Frontal cortex (tissue), 4 donors: Measurements from ENCODE around the gene SCMH1. TPM values are rescaled to one million over a fixed set of nuclear protein-coding genes. Genes with fewer than 3 reads are reported as not detected.
"Not testable (repeated sequence)": the region's sequence is repeated elsewhere in the genome, so short reads cannot be mapped to it uniquely, and the experiment has no call there.

ENCODE experiments used
- DNase-seq, 2 donors: peaks; one replicate each; pipeline ENCODE4 v3.0.0; 2012; ENCODE audit warnings: low spot score in 2 of 2
- FAIRE-seq: peaks from 2 replicates; lab custom pipeline; 2012; peaks lifted over from hg19 to GRCh38; lab: Jason Lieb, UNC
- total RNA-seq: library from RNA; depleted of rRNA; stranded (reverse); fragments of >200 nt; gene quantifications from one replicate; pipeline ENCODE4 v1.2.3, GENCODE V29; 2014
- donor health status: control.
- donor health status: control.
- donor health status: control.

Gene SCMH1
- total RNA-seq, 1 donor from 2014 or later = 29.8 TPM

DNA sequence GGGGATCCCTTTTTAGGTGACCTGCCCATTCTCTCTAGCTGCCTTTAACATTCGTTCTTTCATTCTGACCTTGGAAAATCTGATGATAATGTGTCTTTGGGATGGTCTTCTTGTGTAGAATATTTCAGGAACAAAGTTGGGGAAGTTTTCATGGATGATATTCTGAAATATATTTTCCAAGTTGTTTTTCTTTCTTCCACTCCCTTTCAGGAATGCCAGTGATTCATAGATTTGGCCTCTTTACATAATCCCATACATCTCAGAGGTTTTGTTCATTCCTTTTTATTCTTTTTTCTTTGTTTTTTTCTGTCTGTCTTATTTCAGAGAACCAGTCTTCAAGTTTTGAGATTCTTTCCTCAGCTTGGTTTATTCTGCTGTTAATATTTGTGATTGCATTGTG is 13.9 kb upstream of the SCMH1 start:
- FAIRE-seq = no peak
- no peak for DNase-seq

DNA sequence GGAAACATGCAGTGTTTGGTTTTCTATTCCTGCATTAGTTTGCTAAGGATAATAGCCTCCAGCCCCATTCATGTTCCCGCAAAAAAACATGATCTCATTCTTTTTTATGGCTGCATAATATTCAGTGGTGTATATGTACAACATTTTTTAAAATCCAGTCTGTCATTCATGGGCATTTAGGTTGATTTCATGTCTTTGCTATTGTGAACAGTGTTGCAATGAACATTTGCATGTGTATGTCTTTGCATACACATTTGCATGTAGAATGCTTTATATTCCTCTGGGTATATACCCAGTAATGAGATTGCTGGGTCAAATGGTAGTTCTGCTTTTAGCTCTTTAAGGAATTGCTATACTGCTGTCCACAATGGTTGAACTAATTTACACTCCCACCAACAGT is 9.0 kb upstream of the SCMH1 start:
- not testable (repeated sequence) for FAIRE-seq, DNase-seq

GRCh38 chr1:41249319-41249718 is 7.2 kb upstream of the SCMH1 start:
- DNase-seq (no peak), FAIRE-seq (no peak)

GRCh38 chr1:41246568-41246967 is 4.5 kb upstream of the SCMH1 start:
- DNase-seq (no peak), FAIRE-seq (no peak)

DNA sequence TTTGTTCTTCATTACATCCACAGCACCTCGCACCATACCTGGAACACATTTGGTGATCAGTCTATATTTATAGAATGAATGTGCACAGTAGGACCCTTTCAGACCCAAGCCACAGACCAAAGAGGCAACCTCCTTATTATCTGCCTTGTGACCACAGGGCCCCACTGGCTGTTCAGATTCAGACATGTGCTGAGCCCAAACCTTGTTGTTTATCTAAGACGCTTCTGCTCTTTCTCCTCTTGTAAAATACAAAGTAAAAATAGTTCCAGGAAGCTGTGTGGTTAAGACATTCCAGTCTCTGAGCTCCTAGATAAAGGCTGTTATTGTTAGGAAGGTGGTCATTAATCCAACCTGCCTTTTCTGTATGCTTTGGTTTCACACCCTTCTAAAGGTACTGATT is 3.6 kb upstream of the SCMH1 start:
- FAIRE-seq = no peak
- DNase-seq = no peak

DNA sequence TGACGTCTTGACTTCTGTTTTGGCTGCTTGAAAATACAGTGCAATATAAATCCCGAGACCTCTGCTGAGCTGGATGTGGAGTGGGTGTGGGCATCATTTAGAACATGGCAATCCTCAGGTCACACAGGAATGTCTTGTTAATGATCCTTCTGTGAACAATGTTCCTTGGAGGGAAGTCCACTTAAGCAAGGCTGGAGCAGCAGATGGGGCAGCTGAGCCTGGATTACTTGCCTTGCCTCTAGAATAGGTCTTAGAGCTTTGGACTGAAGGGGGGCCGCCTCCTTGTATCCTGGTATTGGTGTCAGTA is 926 bp upstream of the SCMH1 start:
- FAIRE-seq (no peak), DNase-seq (no peak)

DNA sequence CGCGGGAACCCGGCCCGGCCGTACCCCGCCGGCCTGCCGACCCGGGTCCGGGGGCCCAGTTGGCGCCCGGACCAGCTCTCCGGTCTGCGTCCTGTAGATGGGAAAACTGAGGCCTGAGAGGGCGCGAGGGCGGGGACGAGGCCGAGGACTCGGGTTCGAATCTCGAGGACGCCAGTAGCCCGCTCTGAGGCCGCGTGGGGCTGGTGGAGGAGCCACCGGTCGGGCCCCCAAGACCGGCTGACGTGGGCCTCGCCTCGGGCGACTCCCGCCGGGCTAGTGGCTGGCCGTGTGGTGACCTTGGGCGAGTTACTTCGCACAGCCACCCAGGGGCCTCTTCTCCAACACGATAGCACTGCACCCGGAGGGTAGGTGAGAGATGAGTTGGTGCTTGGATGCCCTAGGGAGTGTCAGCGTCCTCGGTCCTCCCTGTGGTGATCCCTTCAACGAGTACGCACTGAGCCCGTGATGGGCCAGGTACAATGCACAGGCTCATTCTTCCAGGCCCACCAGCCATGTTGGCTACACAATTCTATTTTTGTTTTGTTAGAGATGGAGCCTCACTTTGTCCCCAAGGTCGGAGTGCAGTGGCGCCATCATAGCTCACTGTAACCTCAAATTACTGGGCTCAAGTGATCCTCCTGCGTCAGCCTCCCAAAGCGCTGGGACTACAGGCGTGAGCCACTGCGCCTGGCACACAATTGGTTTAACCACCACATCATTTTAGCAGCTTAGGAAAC is 404 bp upstream of the SCMH1 start:
- DNase-seq (no peak), FAIRE-seq (no peak)

DNA sequence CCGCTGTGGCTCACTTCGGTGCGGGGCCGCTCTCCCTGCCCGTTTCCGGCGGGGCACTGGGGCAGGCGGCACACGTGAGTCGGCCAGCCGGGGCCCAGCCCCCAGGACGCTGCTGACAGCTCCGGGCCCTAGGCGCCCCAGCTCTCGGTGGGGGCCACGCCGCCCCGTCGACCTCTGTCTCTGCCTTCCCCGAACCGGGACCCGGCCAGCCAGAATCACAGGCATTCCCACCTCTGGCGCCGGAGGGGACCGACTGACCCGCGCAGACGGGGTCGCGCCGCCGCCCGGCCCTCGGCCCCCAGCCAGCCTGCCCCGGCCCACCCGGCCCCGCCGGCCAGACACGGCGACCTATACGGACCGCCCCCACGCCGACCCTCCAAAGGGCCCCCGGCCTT is 755 bp downstream of the SCMH1 start:
- DNase-seq = peak; percentile 67 to 69
- no peak for FAIRE-seq

GRCh38 chr1:41240781-41241353 is 1.2 kb downstream of the SCMH1 start:
- FAIRE-seq (no peak), DNase-seq (peak in 1 of 2 donors; percentile 16)

DNA sequence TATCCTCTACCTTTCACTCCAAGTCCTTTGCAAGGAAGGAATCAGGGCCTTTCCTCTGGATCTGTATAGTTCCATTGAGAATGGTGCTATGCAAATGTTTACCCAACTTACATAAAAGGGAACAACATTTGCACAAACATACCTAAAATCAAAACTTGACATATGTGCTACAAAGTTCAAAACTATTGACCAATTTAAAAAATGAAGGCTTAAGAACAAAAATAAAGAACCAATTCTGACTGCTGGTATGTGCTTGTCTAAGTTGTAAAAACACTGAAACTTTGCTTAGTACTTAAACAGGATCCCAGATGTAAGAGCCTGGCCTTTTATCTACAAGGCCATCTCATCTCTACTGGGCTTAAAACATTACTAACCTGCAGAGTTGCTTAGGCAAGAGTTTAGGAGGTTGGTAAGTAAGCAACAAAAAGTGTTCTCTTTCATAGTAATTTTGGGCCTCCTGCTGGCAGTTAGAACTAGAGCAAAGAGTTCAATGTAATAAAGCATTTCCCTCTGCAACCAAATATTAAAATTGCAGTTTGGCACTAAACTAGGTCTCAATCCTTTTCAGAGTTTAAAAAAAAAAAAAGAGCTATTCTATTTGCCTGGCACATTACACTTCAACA is 2.0 kb downstream of the SCMH1 start:
- no peak for FAIRE-seq
- DNase-seq = no peak

GRCh38 chr1:41238311-41238988 is 3.7 kb downstream of the SCMH1 start:
- FAIRE-seq = no peak
- DNase-seq = no peak

- FAIRE-seq = no peak
- DNase-seq = no peak
Measured at GRCh38 chr1:41236781-41237180, 5.3 kb downstream of the SCMH1 start.

DNA sequence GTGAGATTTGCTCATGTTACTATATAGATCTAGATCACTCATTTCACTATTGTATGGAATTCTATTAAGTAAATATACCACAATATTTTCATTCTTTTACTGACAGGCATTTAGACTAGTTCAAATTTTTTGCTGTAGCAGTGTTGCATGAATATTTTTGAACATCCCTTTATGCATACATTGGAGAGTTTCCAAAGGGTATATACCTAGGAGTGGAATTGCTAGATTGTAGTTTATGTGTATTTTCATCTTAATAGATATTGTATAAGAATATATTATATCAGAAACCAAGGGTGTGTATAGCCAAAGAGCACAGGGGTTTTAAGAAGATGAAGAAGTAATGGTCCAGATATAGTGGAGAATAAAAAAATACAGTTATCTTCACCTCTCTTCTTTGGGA is 6.2 kb downstream of the SCMH1 start:
- no peak for DNase-seq
- FAIRE-seq = no peak

DNA sequence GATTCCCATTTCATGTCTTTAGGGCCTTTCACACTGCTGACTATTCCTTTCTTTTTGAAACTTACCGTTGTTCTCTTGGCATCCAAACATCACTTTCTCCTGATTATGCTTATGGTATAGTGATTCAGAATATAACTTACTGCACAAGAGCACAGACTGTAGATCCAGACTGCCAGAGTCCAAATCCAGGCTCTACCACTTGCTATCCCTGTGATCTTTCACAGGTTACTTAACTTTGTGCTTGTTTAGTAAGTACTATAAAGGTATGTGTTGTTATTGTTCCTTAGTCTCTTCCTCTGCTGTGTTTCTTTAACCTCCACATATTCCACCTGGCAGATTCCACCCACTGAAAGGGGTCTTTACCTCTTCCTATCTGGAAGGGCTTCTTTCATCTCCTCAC is 8.4 kb downstream of the SCMH1 start:
- DNase-seq (no peak), FAIRE-seq (no peak)

- no peak for FAIRE-seq
Measured at GRCh38 chr1:41232305-41232704, 9.8 kb downstream of the SCMH1 start.

GRCh38 chr1:41230656-41231055 is 11.4 kb downstream of the SCMH1 start:
- no peak for FAIRE-seq
- no peak for DNase-seq

More at GRCh38 chr1:41232305-41232704, 9.8 kb downstream of the SCMH1 start:
- DNase-seq = no peak

GRCh38 chr1:41229219-41229618 is 12.9 kb downstream of the SCMH1 start:
- not testable (repeated sequence) for FAIRE-seq, DNase-seq

GRCh38 chr1:41226815-41227434 is 15.2 kb downstream of the SCMH1 start:
- DNase-seq (no peak), FAIRE-seq (no peak)

- DNase-seq = no peak
- FAIRE-seq = no peak
Measured at GRCh38 chr1:41225495-41225894, 16.6 kb downstream of the SCMH1 start.

DNA sequence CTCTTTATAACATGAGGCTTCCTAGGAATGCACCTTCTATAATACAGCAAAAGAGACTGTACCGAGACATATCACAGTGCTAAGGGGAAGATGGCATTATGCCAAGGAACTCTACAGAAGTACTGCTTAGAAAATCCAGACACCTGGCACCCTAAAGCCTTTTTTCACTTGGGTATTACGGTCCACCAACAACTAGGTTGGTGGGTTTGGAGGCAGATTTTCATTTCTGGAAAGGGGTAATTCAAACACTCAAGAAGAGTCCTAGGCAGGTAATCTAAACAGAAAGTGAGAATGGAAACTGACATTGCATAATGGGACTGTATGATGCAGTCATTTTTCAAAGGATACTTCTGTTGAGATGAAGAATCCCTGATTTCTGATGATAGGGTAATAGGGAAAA is 19.6 kb downstream of the SCMH1 start:
- FAIRE-seq = no peak
- no peak for DNase-seq

DNA sequence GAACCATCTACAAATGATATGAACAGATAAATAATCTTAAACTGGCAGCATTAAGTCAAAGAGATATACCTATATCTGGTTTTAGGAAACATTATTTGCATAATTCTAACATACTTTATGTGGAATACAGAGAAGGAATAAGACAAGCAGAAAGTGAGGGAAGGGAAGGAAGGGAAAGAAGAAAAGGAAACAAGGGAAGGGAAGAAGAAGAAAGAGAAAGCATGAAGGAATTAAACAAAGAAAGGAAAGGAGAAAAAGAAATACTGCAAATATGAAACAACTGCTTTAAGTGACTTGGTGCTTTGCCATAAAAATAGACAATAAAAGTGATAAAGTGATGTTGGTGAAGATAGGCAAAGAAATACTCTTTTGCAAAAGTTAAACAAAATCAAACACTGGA is 20.1 kb downstream of the SCMH1 start:
- no peak for FAIRE-seq
- no peak for DNase-seq
